IPS-18a (cell line): Measurements from ENCODE around the gene VILL.

Experiments
- H3K27ac ChIP-seq: one replicate; pipeline ENCODE4 v1.5.1; 2013; ENCODE audit warnings: low read length
- H3K27me3 ChIP-seq: one replicate; pipeline ENCODE4 v1.6.1; 2013; ENCODE audit warnings: mild to moderate bottlenecking, low read length; ENCODE audit not compliant: control insufficient read depth, insufficient read depth
- H3K36me3 ChIP-seq: one replicate; pipeline ENCODE4 v1.6.1; 2013; ENCODE audit warnings: low read depth, low read length; ENCODE audit not compliant: control insufficient read depth
- H3K4me1 ChIP-seq: one replicate; pipeline ENCODE4 v1.6.1; 2013; ENCODE audit warnings: low read depth, low read length; ENCODE audit not compliant: control insufficient read depth
- H3K4me3 ChIP-seq: one replicate; pipeline ENCODE4 v1.5.1; 2013; ENCODE audit warnings: low read length
- H3K9ac ChIP-seq: one replicate; pipeline ENCODE4 v1.6.1; 2013; ENCODE audit warnings: mild to moderate bottlenecking, low read length, moderate library complexity
- H3K9me3 ChIP-seq: one replicate; pipeline ENCODE4 v1.6.1; 2013; ENCODE audit warnings: low read depth, low read length; ENCODE audit not compliant: control insufficient read depth

The VILL gene

GRCh38 chr3:37953226-37953625 lies 37.4 kb upstream of the VILL start:
- Histone ChIP-seq H3K4me3 (no peak overlapping the region), H3K9me3 (no peaks in the 10 kb centered on the region), H3K4me1 (peaks cover 9% of the 10 kb centered on the region), H3K27me3 (no peaks in the 10 kb centered on the region), H3K36me3 (no peaks in the 10 kb centered on the region), H3K27ac (no peak overlapping the region), H3K9ac (no peak overlapping the region)

DNA sequence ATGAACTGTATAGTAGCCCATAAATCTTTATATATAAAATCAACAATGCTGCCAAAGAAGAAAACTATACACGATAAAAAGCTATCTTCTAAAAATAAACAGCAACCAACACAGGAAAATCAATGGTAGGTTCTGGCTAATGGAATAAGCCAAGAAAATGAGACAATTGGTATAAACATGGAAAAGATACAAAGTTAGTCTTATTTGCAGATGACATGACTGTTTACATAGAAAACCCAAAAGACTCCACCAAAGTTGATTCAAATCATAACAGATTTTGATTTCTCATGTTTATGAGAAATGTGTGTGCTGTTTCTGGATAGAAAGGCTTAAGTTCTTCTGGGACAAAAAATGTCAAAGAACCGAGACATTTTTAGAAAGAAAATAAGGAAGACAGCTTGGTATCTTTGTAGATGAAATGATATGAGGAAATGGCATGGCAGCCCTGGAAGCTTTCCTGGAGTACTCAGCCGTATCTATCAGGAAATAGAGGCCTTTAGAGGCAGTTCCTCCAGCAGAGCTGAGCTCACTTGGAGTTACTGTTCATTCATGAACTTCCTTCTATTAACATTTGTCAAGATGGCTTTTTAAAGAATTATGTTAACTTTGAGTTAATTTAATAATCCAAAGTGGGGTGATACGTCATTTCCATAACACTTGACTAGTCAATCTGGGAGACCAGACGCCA lies 36.7 kb upstream of the VILL start:
- no peaks in the 10 kb centered on the region for H3K27me3 ChIP-seq
- H3K9ac ChIP-seq, result no peak overlapping the region
- no peak overlapping the region for H3K4me3 ChIP-seq
- H3K9me3 ChIP-seq, result no peaks in the 10 kb centered on the region
- peaks cover 9% of the 10 kb centered on the region for H3K4me1 ChIP-seq
- no peak overlapping the region for H3K27ac ChIP-seq
- H3K36me3 ChIP-seq, result no peaks in the 10 kb centered on the region

- Histone ChIP-seq H3K4me3 (no peak overlapping the region), H3K9ac (no peak overlapping the region), H3K36me3 (no peaks in the 10 kb centered on the region), H3K27me3 (no peaks in the 10 kb centered on the region), H3K27ac (no peak overlapping the region), H3K4me1 (peaks cover 9% of the 10 kb centered on the region), H3K9me3 (no peaks in the 10 kb centered on the region)
Observed at GRCh38 chr3:37954881-37955280, 35.7 kb upstream of the VILL start.

DNA sequence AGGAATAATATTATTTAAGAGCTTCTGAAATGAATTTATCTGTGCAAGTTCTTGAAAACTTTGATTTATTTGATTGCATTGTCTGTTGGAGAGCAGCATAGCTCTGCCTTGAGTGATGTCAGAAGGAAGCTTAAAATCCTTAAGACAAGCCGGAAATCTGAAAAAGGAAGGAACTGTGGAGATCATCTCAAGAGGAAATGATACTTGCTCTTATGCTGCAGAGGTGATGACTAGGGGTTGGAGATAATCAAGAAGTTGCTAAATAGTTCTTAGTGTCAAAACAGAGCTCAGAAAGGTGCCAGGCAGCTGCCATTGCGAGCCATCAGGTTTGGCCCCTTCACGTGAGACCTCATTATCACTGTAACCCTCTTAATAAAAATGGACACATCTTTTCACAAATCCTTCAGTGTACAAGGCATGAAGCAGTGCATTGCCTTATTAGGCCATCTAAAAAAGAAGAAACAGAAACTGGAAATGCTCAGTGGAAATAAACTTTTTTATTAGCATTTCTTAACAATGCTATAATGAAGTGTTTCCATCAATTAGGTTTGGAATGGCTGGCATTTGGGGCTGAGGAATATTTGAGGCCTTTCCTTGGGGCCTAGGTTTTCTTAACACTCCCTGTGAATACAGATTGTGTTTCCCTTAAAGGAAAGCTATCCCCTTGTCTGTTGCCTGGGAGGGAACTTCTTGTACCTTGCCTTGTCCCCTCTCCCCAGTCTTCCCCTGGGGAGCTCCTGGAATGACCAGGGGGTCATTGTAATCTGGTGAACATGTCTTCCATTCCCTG lies 34.5 kb upstream of the VILL start:
- H3K4me3 ChIP-seq, result no peak overlapping the region
- H3K4me1 ChIP-seq, result peaks cover 10% of the 10 kb centered on the region
- no peak overlapping the region for H3K9ac ChIP-seq
- H3K27ac ChIP-seq, result peak overlapping the region; percentile 35
- no peaks in the 10 kb centered on the region for H3K36me3 ChIP-seq
- no peaks in the 10 kb centered on the region for H3K27me3 ChIP-seq
- no peaks in the 10 kb centered on the region for H3K9me3 ChIP-seq

DNA sequence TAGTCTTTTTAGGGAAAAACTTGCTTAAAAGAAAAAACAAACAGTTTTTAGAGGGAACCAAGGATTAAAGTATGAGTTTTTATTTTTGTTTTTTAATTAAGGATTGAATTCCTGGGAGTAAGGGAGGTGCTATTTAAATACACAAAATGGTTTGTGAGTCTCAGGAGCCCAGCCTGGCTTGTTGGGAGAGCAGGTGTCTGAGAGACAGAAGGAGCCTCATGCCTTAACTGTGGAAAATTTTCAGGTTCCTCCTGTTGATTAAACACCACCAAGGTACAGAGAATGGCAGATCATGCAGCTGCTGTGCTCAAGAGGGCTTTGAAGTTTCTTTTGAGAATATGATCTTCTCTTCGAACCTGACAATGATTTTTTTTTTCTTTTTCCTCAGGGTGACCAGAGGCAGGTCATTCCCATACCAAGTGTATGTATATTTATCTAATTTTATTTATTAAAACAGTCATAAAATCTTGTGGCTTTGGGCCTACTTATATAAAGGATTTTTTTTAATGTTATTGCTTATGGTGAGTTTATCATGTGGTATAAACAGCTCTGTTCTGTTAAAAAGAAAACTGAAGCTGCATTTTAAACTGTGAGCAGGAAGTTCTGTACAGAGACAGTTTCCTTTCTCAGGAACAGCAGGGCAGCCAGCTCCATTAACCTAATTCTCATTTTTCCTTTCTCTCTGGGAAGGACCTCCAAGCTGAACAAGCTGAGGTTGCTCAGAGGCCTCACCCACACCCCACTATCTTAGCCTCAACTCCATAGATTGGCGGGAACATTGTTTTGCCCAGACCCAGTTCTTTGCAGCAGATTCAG lies 33.7 kb upstream of the VILL start:
- H3K4me3 ChIP-seq, result no peak overlapping the region
- H3K9ac ChIP-seq, result no peak overlapping the region
- no peaks in the 10 kb centered on the region for H3K9me3 ChIP-seq

GRCh38 chr3:37957539-37957936 lies 33.0 kb upstream of the VILL start:
- no peak overlapping the region for H3K4me3 ChIP-seq
- H3K27me3 ChIP-seq, result no peaks in the 10 kb centered on the region
- no peaks in the 10 kb centered on the region for H3K36me3 ChIP-seq
- H3K9me3 ChIP-seq, result no peaks in the 10 kb centered on the region
- no peak overlapping the region for H3K9ac ChIP-seq
- H3K4me1 ChIP-seq, result peaks cover 24% of the 10 kb centered on the region
- no peak overlapping the region for H3K27ac ChIP-seq

More for the DNA sequence above, 33.7 kb upstream of the VILL start:
- no peaks in the 10 kb centered on the region for H3K36me3 ChIP-seq
- H3K4me1 ChIP-seq, result peaks cover 18% of the 10 kb centered on the region
- H3K27ac ChIP-seq, result no peak overlapping the region
- no peaks in the 10 kb centered on the region for H3K27me3 ChIP-seq

- Histone ChIP-seq H3K4me1 (peaks cover 22% of the 10 kb centered on the region), H3K27ac (no peak overlapping the region), H3K9me3 (no peaks in the 10 kb centered on the region), H3K4me3 (no peak overlapping the region), H3K27me3 (no peaks in the 10 kb centered on the region), H3K36me3 (no peaks in the 10 kb centered on the region), H3K9ac (no peak overlapping the region)
Observed at GRCh38 chr3:37961622-37962431, 28.8 kb upstream of the VILL start.

DNA sequence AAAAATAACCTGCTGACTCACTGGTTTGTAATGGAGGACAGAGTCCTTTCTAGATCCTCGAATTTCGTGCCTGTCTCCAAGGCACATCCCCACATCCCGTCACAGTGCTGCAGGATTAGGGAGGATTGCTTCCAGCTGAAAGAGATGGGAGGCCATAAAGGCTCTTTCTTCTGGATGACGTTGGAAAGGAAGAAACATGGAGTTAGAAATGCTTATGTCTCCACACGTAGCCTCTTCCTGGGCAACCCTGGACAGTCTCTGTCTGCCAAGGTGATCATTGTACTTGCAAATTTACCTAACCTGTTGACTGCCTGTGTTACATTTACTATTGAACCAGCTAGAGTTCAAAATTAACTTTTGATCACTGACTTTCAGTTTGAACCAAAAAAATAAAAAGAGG lies 27.6 kb upstream of the VILL start:
- no peaks in the 10 kb centered on the region for H3K36me3 ChIP-seq
- no peaks in the 10 kb centered on the region for H3K27me3 ChIP-seq
- H3K9ac ChIP-seq, result no peak overlapping the region
- no peak overlapping the region for H3K27ac ChIP-seq
- H3K4me1 ChIP-seq, result peaks cover 22% of the 10 kb centered on the region
- no peak overlapping the region for H3K4me3 ChIP-seq
- no peaks in the 10 kb centered on the region for H3K9me3 ChIP-seq

DNA sequence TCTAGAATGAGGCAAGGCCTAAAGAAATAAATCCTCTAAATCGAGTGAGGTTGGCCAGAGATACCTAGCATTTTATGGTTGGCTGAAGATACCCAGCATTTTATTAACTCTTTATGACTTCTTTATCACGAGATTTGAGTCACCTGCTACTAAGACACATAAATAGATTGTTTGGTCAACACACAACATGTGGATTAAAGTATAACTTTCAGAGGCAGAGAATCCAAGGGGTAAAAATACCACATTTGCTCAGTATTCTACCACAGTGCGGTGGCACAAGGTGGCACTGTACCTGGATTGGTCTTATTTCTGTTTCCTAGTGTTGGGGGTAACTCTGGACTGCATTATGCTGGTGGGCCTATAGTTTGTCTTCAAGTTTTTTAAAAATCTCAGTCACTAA lies 27.0 kb upstream of the VILL start:
- Histone ChIP-seq H3K4me1 (peaks cover 22% of the 10 kb centered on the region), H3K9me3 (no peaks in the 10 kb centered on the region), H3K4me3 (no peak overlapping the region), H3K27me3 (no peaks in the 10 kb centered on the region), H3K27ac (no peak overlapping the region), H3K9ac (no peak overlapping the region), H3K36me3 (no peaks in the 10 kb centered on the region)

GRCh38 chr3:37964146-37964545 lies 26.4 kb upstream of the VILL start:
- H3K27me3 ChIP-seq, result no peaks in the 10 kb centered on the region
- H3K9me3 ChIP-seq, result no peaks in the 10 kb centered on the region
- no peak overlapping the region for H3K9ac ChIP-seq
- peaks cover 22% of the 10 kb centered on the region for H3K4me1 ChIP-seq
- no peaks in the 10 kb centered on the region for H3K36me3 ChIP-seq
- H3K27ac ChIP-seq, result no peak overlapping the region
- H3K4me3 ChIP-seq, result no peak overlapping the region

DNA sequence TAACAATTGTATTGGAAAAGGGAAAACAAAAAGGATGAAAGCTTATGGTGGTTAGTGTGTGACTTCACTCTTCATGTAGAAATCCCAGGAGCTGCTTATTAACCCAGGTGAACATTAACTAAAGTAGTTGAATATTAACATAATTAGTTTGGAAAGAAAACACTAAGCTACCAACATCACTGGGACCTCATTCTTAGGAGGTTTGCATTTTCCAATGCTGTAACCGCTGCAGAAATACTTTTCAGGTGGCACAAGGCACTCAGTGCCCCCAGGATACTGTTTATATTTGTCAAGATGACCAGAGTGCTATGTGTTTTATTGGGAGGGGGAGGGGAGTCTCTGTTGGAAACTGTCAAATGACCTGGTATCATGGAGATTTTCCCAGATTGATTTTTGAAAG lies 25.9 kb upstream of the VILL start:
- H3K9me3 ChIP-seq, result no peaks in the 10 kb centered on the region
- H3K36me3 ChIP-seq, result no peaks in the 10 kb centered on the region
- no peak overlapping the region for H3K9ac ChIP-seq
- no peaks in the 10 kb centered on the region for H3K27me3 ChIP-seq
- no peak overlapping the region for H3K4me3 ChIP-seq
- H3K4me1 ChIP-seq, result peaks cover 22% of the 10 kb centered on the region
- H3K27ac ChIP-seq, result no peak overlapping the region
